ENCODE data around the gene USO1.

GRCh38 chr4:75741027-75741426 lies 16.6 kb downstream of the USO1 start:
- TF ChIP-seq REST (IDR thresholded peaks at IDR 0.05; ENCODE audit: unreplicated experiment) (no peak), CTCF (conservative IDR thresholded peaks at IDR 0.05; ENCODE audit: low read depth in 2 of 2) (no peak), JUNB (IDR thresholded peaks at IDR 0.05; ENCODE audit: unreplicated experiment) (no peak)

Data from GM23338 (cell line).